Right renal pelvis (tissue), 4 donors: Measurements from ENCODE around the gene RELA. TPM values are rescaled to one million over a fixed set of nuclear protein-coding genes. Genes with fewer than 3 reads are reported as not detected.
"Not testable (repeated sequence)": the region's sequence is repeated elsewhere in the genome, so short reads cannot be mapped to it uniquely, and the experiment has no call there.

Source experiments
- DNase-seq, 4 donors: peaks; one replicate each; pipeline ENCODE4 v3.0.0-alpha.2; 2013; ENCODE audit warnings: low read depth in 4 of 4, low spot score in 3 of 4, missing footprints in 1 of 4
- polyA plus RNA-seq, 4 donors: library from polyadenylated mRNA; unstranded; fragments of 120-200 nt; gene quantifications; one replicate each; pipeline ENCODE4 v1.2.1, GENCODE V29; 2013; ENCODE audit not compliant: insufficient read length in 4 of 4

RELA gene
- polyA plus RNA-seq, 4 donors = 50.3 to 59.1 (median 54.5) TPM

- no peak for DNase-seq
Measured at GRCh38 chr11:65672180-65672860, 9.6 kb upstream of the RELA start.

DNA sequence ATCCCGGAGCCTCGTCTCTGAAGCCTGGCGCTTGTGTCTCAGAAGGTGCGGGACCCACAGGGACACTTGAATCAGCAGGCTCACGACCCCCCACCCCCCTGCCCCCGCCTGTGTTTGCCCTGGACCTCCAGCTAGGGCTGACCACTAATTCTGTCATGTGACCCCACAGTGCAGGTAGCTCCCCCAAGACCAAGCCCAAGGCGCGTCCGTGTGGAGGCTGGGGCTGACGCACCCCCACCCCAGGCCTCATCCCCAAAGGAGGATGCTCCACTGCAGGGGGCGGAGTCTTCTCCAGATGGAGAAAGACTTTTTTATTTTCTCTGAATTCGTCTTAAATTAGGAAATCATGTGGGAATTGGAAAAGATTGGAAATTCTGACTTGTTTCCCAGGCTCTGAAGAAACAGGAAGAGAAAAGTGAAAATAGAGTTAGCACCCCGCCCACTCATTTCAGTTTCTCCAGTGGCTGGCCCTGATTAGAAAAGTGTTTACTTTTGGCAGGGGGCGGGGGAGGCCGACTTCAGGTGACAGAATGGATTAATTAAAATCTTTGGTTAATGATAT is 1.0 kb upstream of the RELA start:
- DNase-seq = peak in 2 of 4 donors; percentile 39 to 43

- no peak for DNase-seq
Measured at GRCh38 chr11:65662247-65662798, 393 bp downstream of the RELA start.

- no peak for DNase-seq
Measured at GRCh38 chr11:65661599-65662246, 993 bp downstream of the RELA start.

DNA sequence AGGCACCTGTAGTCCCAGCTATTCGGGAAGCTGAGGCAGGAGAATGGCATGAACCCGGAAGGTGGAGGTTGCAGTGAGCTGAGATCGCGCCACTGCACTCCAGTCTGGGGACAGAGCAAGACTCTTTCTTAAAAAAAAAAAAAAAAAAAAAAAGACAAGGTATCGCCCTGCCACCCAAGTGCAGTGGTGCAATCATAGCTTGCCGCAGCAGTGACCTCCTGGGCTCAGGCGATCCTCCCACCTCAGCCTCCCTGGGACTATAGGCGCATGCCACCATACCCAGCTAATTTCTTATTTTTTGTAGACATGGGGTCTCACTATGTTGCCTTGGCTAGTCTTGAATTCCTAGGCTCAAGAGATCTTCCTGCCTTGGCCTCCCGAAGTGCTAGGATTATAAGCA is 1.8 kb downstream of the RELA start:
- DNase-seq = not testable (repeated sequence)

- no peak for DNase-seq
Measured at GRCh38 chr11:65660038-65660437, 2.7 kb downstream of the RELA start.

GRCh38 chr11:65658174-65659021 is 4.3 kb downstream of the RELA start:
- no peak for DNase-seq

DNA sequence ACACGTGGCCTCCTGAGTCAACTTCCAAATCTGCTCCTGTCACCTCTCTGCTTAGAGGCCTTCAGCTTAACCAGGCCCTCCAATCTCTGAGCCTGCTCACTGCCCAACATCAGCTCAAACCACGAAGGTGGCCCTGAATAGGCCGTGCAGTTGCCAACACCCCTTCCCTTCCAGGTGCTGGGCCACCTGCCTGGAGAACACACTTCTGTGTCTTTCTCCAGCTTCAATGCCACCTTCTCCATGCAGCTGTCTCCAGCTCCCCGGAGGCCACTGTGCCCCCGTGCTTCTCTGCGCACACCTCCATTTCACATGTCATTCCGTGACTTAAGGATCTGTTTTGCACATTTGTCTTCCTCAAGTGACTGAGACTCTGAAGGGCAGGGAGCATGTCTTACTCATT is 5.3 kb downstream of the RELA start:
- no peak for DNase-seq

GRCh38 chr11:65655570-65656332 is 7.0 kb downstream of the RELA start:
- no peak for DNase-seq

DNA sequence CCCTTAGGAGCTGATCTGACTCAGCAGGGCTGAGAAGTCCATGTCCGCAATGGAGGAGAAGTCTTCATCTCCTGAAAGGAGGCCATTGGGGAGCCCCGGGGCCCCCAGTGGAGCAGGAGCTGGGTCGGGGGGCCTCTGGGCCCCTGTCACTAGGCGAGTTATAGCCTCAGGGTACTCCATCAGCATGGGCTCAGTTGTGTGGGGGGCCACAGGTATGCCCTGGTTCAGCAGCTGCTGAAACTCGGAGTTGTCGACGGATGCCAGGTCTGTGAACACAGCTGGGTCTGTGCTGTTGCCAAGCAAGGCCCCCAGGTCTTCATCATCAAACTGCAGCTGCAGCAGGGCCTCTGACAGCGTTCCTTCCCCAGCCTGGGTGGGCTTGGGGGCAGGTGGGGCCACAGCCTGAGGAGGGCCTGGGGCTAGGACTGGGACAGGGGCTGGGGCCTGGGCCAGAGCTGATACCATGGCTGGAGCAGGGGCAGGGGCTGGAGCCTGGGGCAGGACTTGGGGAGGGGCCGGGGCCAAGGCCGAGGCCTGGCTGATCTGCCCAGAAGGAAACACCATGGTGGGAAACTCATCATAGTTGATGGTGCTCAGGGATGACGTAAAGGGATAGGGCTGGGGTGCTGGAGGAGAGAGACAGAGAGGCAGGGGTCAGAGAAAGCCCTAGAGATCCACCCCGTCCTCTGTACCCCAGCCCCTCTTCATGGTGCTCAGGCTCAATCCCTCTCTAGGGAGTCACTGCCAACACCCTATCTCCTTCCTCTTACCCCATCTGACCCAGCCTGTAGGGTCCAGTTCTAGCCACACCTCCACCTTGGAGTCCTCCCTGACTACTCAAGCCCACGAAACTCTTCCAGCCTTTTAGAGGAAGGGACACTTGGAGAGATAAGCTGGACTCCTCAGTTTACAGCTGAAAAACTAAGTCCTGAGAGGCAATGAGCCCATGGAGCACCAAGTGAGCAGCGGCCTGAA is 8.1 kb downstream of the RELA start:
- no peak for DNase-seq

DNA sequence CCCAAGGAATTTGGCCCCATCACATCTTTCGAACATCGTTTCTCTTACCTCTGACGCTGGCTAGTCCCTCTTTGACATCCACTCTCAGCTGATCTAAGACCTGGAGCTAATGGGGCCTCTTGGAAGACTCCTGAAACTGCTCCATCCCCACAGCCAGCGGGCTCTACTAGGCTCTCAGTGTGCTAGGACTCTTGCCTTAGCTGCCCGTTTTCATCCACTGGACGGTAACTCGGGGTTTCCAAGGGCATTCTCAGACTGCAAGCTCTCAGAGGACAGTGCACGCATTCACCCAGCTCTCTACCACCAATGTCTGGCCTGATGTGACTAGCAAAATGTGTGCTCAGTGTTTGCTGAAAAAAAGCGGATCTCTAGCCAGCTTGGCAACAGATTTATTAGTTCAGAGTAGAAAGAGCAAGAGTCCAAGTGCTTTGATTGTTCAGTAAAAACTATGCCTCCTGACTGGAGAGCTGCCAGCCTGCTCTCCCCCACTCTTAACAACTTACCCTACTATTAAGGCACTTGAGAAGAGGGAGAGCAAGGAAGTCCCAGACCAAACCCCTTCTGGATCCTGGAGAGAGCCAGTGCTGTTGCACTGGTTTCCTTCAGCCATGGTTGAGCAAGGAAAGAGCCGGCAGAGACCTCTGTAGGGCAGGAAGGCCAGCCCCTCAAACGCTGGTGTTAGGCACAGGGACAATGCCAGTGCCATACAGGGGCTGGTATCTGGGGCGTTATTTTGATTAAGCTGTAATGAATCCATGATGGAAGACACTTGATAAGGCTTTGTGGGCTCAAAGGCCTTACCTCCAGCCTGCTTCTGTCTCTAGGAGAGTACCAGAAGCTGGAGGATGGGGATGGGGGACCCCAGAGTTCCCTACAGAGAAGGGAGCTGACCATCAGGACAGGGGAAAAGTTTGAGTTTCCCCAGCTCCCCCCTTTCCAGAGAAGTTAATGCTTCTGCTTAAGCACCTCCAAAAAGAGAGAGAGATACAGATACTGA is 9.2 kb downstream of the RELA start:
- no peak for DNase-seq

- DNase-seq = peak; percentile 85 to 94 (median 86)
Measured at GRCh38 chr11:65652511-65653228, 10.0 kb downstream of the RELA start.

- peak in 1 of 4 donors; percentile 23 for DNase-seq
Measured at GRCh38 chr11:65651589-65652510, 10.9 kb downstream of the RELA start.

GRCh38 chr11:65651339-65651588 is 11.5 kb downstream of the RELA start:
- no peak for DNase-seq

DNA sequence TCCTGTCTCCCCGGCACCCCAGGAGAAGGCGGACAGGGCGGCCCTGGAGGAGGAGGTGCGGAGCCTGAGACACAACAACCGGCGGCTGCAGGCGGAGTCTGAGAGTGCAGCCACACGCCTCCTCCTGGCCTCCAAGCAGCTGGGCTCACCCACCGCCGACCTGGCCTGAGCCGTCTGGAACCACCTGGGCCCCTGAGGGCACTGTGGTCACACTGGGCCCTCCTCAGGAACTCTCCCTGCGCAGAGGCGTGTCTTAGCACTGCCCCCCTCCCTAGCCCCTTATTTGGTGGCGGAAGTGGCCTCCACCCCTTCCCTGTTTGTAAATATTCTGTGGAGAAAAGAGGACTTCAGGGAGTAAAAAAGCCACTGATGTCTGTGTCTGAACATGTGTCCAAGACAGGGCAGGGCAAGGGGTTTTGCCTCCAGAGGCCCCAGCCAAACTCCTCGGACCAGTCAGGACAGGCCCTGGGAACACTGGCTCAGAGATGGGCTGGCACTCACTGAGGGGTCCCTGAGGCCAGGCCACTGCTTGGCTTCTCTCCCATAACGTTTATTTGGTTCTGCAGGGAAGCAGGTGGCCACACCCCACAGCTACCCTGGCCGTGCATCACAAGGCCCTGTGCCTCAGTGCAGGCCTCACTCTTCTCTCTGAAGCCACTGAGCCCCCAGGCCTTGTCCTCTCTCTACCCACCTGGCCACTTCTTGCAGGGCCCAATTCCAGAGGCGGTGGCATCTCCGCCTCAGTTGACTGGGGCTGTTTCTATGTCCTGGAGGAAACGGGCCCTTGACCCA is 12.0 kb downstream of the RELA start:
- no peak for DNase-seq
